EL (cell line): ENCODE measurements around the gene HBA2.
"Not testable (repeated sequence)": the region's sequence is repeated elsewhere in the genome, so short reads cannot be mapped to it uniquely, and the experiment has no call there.

Experiments
- DNase-seq: peaks from one replicate; pipeline ENCODE4 v3.0.0-alpha.2; 2016

HBA2 gene

GRCh38 chr16:159136-159849 is 13.4 kb upstream of the HBA2 start:
- DNase-seq = no peak

- not testable (repeated sequence) for DNase-seq
These were observed 12.4 kb upstream of the HBA2 start for GRCh38 chr16:160242-160641.

GRCh38 chr16:160691-161190 is 11.9 kb upstream of the HBA2 start:
- no peak for DNase-seq

GRCh38 chr16:162271-162991 is 10.2 kb upstream of the HBA2 start:
- no peak for DNase-seq

- not testable (repeated sequence) for DNase-seq
These were observed 9.5 kb upstream of the HBA2 start for GRCh38 chr16:163139-163538.

- DNase-seq = not testable (repeated sequence)
These were observed 9.0 kb upstream of the HBA2 start for GRCh38 chr16:163696-164095.

GRCh38 chr16:164134-164823 is 8.4 kb upstream of the HBA2 start:
- DNase-seq = not testable (repeated sequence)

GRCh38 chr16:164827-165538 is 7.7 kb upstream of the HBA2 start:
- no peak for DNase-seq

GRCh38 chr16:165539-166374 is 6.9 kb upstream of the HBA2 start, which contains the start of gene HBM:
TSS of gene HBM (plus strand) at chr16:165978. CDS start at chr16:165998, 20 bp downstream.
- DNase-seq = no peak

GRCh38 chr16:166375-167121 is 6.1 kb upstream of the HBA2 start:
- no peak for DNase-seq

GRCh38 chr16:167122-167690 is 5.5 kb upstream of the HBA2 start:
- DNase-seq = no peak

- no peak for DNase-seq
These were observed 4.3 kb upstream of the HBA2 start for GRCh38 chr16:168424-168823.

GRCh38 chr16:169014-169413 is 3.7 kb upstream of the HBA2 start:
- DNase-seq = no peak

- DNase-seq = not testable (repeated sequence)
These were observed 2.6 kb upstream of the HBA2 start for GRCh38 chr16:170088-170507.

- no peak for DNase-seq
These were observed 1.9 kb upstream of the HBA2 start for GRCh38 chr16:170788-171187.

GRCh38 chr16:173211-173854 is 657 bp downstream of the HBA2 start:
- DNase-seq = not testable (repeated sequence)

GRCh38 chr16:173928-174769 is 1.5 kb downstream of the HBA2 start:
- DNase-seq = not testable (repeated sequence)

- DNase-seq = no peak
These were observed 2.6 kb downstream of the HBA2 start for GRCh38 chr16:175011-175949.
